Activated naive CD8-positive, alpha-beta T cell treated with anti-CD3 and anti-CD28 coated beads for 36 hours (primary cell): Measurements from ENCODE around the gene CCDC74B. TPM values are rescaled to one million over a fixed set of nuclear protein-coding genes. Genes with fewer than 3 reads are reported as not detected.
"Not testable (repeated sequence)": the region's sequence is repeated elsewhere in the genome, so short reads cannot be mapped to it uniquely, and the experiment has no call there.

ENCODE experiments used
- DNase-seq: peaks from one replicate; pipeline ENCODE4 v3.0.0; 2021
- H3K27ac Mint-ChIP-seq: one replicate; pipeline ENCODE4 v1.8.0; 2022; ENCODE audit warnings: mild to moderate bottlenecking, moderate library complexity, mixed read lengths
- H3K27me3 Mint-ChIP-seq: one replicate; pipeline ENCODE4 v1.8.0; 2022; ENCODE audit warnings: mild to moderate bottlenecking, mixed read lengths
- H3K36me3 Mint-ChIP-seq: one replicate; pipeline ENCODE4 v1.8.0; 2021; ENCODE audit warnings: mild to moderate bottlenecking, mixed read lengths
- H3K4me1 Mint-ChIP-seq: one replicate; pipeline ENCODE4 v1.8.0; 2021; ENCODE audit warnings: mixed read lengths
- H3K4me3 Mint-ChIP-seq: one replicate; pipeline ENCODE4 v1.8.0; 2022; ENCODE audit warnings: mild to moderate bottlenecking, moderate library complexity, mixed read lengths
- H3K9me3 Mint-ChIP-seq: one replicate; pipeline ENCODE4 v1.8.0; 2022; ENCODE audit warnings: mixed read lengths
- total RNA-seq, 2 experiments: library from RNA; stranded (reverse); gene quantifications; one replicate each; pipeline ENCODE4 v1.2.3, GENCODE V29; 2021

The CCDC74B gene
- total RNA-seq, 2 experiments from 2014 or later, result 0.72 to 1.4 TPM

- H3K27me3 Mint-ChIP-seq, H3K36me3 Mint-ChIP-seq, DNase-seq, H3K4me1 Mint-ChIP-seq, H3K27ac Mint-ChIP-seq, H3K9me3 Mint-ChIP-seq: not testable (repeated sequence)
- peak overlapping the region; percentile 45 for H3K4me3 Mint-ChIP-seq
These were observed 2.3 kb downstream of the CCDC74B start for GRCh38 chr2:130142396-130143265.

GRCh38 chr2:130141645-130142370 lies 3.1 kb downstream of the CCDC74B start:
- not testable (repeated sequence) for H3K27ac Mint-ChIP-seq, DNase-seq, H3K36me3 Mint-ChIP-seq, H3K27me3 Mint-ChIP-seq, H3K9me3 Mint-ChIP-seq, H3K4me3 Mint-ChIP-seq, H3K4me1 Mint-ChIP-seq

- H3K9me3 Mint-ChIP-seq, H3K27me3 Mint-ChIP-seq, H3K4me3 Mint-ChIP-seq, H3K27ac Mint-ChIP-seq, H3K36me3 Mint-ChIP-seq, DNase-seq, H3K4me1 Mint-ChIP-seq: not testable (repeated sequence)
These were observed 3.9 kb downstream of the CCDC74B start for GRCh38 chr2:130141002-130141401.

GRCh38 chr2:130140516-130140915 lies 4.4 kb downstream of the CCDC74B start:
- not testable (repeated sequence) for H3K27me3 Mint-ChIP-seq, DNase-seq, H3K4me3 Mint-ChIP-seq, H3K4me1 Mint-ChIP-seq, H3K36me3 Mint-ChIP-seq, H3K27ac Mint-ChIP-seq, H3K9me3 Mint-ChIP-seq

- H3K4me1 Mint-ChIP-seq, H3K4me3 Mint-ChIP-seq, DNase-seq, H3K9me3 Mint-ChIP-seq, H3K36me3 Mint-ChIP-seq, H3K27me3 Mint-ChIP-seq, H3K27ac Mint-ChIP-seq: not testable (repeated sequence)
These were observed 5.3 kb downstream of the CCDC74B start for GRCh38 chr2:130139331-130140280.

GRCh38 chr2:130138841-130139251 lies 6.1 kb downstream of the CCDC74B start:
- DNase-seq, H3K27ac Mint-ChIP-seq, H3K4me3 Mint-ChIP-seq, H3K4me1 Mint-ChIP-seq, H3K36me3 Mint-ChIP-seq, H3K27me3 Mint-ChIP-seq, H3K9me3 Mint-ChIP-seq: not testable (repeated sequence)

GRCh38 chr2:130138326-130138725 lies 6.6 kb downstream of the CCDC74B start:
- H3K4me3 Mint-ChIP-seq, H3K27me3 Mint-ChIP-seq, H3K36me3 Mint-ChIP-seq, H3K9me3 Mint-ChIP-seq, H3K4me1 Mint-ChIP-seq, H3K27ac Mint-ChIP-seq, DNase-seq: not testable (repeated sequence)

- not testable (repeated sequence) for H3K4me1 Mint-ChIP-seq, H3K9me3 Mint-ChIP-seq, H3K4me3 Mint-ChIP-seq, DNase-seq, H3K36me3 Mint-ChIP-seq, H3K27me3 Mint-ChIP-seq, H3K27ac Mint-ChIP-seq
These were observed 7.8 kb downstream of the CCDC74B start for GRCh38 chr2:130137118-130137517.

- DNase-seq, H3K9me3 Mint-ChIP-seq, H3K36me3 Mint-ChIP-seq, H3K4me1 Mint-ChIP-seq, H3K4me3 Mint-ChIP-seq, H3K27ac Mint-ChIP-seq, H3K27me3 Mint-ChIP-seq: not testable (repeated sequence)
These were observed 8.4 kb downstream of the CCDC74B start for GRCh38 chr2:130136546-130136945.

- Mint-ChIP-seq H3K4me3 (no peak overlapping the region), H3K4me1 (peaks cover 2% of the 10 kb centered on the region), H3K9me3 (no peaks in the 10 kb centered on the region), H3K27ac (no peak overlapping the region), H3K27me3 (peaks cover 3% of the 10 kb centered on the region), H3K36me3 (no peaks in the 10 kb centered on the region)
- DNase-seq, result no peak
These were observed 9.0 kb downstream of the CCDC74B start for GRCh38 chr2:130135692-130136541.

- DNase-seq, H3K9me3 Mint-ChIP-seq, H3K27ac Mint-ChIP-seq, H3K4me3 Mint-ChIP-seq, H3K4me1 Mint-ChIP-seq, H3K27me3 Mint-ChIP-seq, H3K36me3 Mint-ChIP-seq: not testable (repeated sequence)
These were observed 15.6 kb downstream of the CCDC74B start, which contains the start of gene POTEF for GRCh38 chr2:130129120-130129829. Gene POTEF (minus strand): TSS chr2:130129222. CDS start chr2:130120515, 8,707 bp downstream.

GRCh38 chr2:130128464-130128863 lies 16.4 kb downstream of the CCDC74B start:
- H3K27ac Mint-ChIP-seq, result not testable (repeated sequence)

GRCh38 chr2:130127726-130128125 lies 17.2 kb downstream of the CCDC74B start:
- H3K9me3 Mint-ChIP-seq, H3K36me3 Mint-ChIP-seq, H3K4me1 Mint-ChIP-seq, H3K27me3 Mint-ChIP-seq, H3K27ac Mint-ChIP-seq, H3K4me3 Mint-ChIP-seq, DNase-seq: not testable (repeated sequence)

More at GRCh38 chr2:130128464-130128863, 16.4 kb downstream of the CCDC74B start:
- not testable (repeated sequence) for DNase-seq, H3K4me3 Mint-ChIP-seq, H3K4me1 Mint-ChIP-seq, H3K36me3 Mint-ChIP-seq, H3K9me3 Mint-ChIP-seq, H3K27me3 Mint-ChIP-seq

GRCh38 chr2:130120924-130121323 lies 24.0 kb downstream of the CCDC74B start:
- DNase-seq, H3K36me3 Mint-ChIP-seq, H3K27me3 Mint-ChIP-seq, H3K9me3 Mint-ChIP-seq, H3K4me3 Mint-ChIP-seq, H3K4me1 Mint-ChIP-seq, H3K27ac Mint-ChIP-seq: not testable (repeated sequence)
